ENCODE measurements around the gene CNRIP1.

DNA sequence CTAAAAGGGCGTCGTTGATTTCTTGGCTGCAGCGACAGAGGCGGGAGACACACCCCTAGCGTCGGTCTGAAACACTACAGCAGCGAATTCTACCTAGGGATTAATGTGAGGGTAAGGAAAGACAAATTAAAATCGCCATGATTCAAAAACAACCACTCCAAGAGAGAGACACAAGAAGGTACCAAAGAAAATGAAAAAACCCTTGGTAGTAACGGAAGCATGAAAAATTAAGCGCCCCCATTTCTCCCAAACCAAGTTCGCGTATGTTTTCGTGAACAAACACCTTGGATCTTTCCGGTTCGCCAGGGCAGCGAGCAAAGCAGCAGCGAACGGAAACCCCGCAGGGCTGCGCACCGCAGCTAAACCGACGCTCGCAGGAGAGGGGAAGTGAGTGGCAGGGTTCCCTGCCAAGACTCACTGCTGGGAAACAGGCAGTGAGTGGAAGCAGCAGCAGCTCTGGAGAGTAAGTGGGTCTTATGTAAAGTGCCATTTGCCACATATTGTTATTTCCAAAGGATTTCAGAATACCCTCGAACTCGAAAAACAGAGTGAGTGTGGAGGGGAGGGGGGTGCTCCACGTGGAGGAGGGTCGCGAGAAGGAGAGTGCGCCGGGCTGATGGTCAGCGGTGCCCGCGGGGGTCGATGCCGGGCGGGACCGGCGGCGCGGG lies 68.4 kb downstream of the CNRIP1 start:
- TF ChIP-seq CTCF (IDR thresholded peaks at IDR 0.05) (peak; percentile 45 to 78 (median 70)), POLR2AphosphoS5 (IDR thresholded peaks at IDR 0.05) (peak; percentile 44)

Data from gastroesophageal sphincter (tissue), 3 donors.